ENCODE data around the gene SEMA5A.

The SEMA5A gene

GRCh38 chr5:9279774-9280173, 266.1 kb downstream of the SEMA5A start:
- no peak for DNase-seq (ENCODE audit: low read depth in 2 of 2)

GRCh38 chr5:9278921-9279603, 266.8 kb downstream of the SEMA5A start:
- DNase-seq (ENCODE audit: low read depth in 2 of 2): no peak

- DNase-seq (ENCODE audit: low read depth in 2 of 2): no peak
These were observed 276.9 kb downstream of the SEMA5A start for GRCh38 chr5:9269014-9269413.

- no peak for DNase-seq (ENCODE audit: low read depth in 2 of 2)
These were observed 277.6 kb downstream of the SEMA5A start for GRCh38 chr5:9268226-9268625.

GRCh38 chr5:9265441-9266287, 280.2 kb downstream of the SEMA5A start:
- no peak for DNase-seq (ENCODE audit: low read depth in 2 of 2)

- no peak for DNase-seq (ENCODE audit: low read depth in 2 of 2)
These were observed 281.6 kb downstream of the SEMA5A start for GRCh38 chr5:9264301-9264700.

GRCh38 chr5:9263656-9264055, 282.2 kb downstream of the SEMA5A start:
- no peak for DNase-seq (ENCODE audit: low read depth in 2 of 2)

- DNase-seq (ENCODE audit: low read depth in 2 of 2): no peak
These were observed 294.4 kb downstream of the SEMA5A start for GRCh38 chr5:9251379-9251980.

- DNase-seq (ENCODE audit: low read depth in 2 of 2): no peak
These were observed 296.6 kb downstream of the SEMA5A start for GRCh38 chr5:9249231-9249630.

GRCh38 chr5:9245071-9245470, 300.8 kb downstream of the SEMA5A start:
- no peak for DNase-seq (ENCODE audit: low read depth in 2 of 2)

GRCh38 chr5:9244417-9244816, 301.5 kb downstream of the SEMA5A start:
- no peak for DNase-seq (ENCODE audit: low read depth in 2 of 2)

GRCh38 chr5:9241479-9242305, 304.2 kb downstream of the SEMA5A start:
- DNase-seq (ENCODE audit: low read depth in 2 of 2): no peak

- no peak for DNase-seq (ENCODE audit: low read depth in 2 of 2)
These were observed 305.4 kb downstream of the SEMA5A start for GRCh38 chr5:9240431-9240830.

GRCh38 chr5:9239626-9240025, 306.2 kb downstream of the SEMA5A start:
- no peak for DNase-seq (ENCODE audit: low read depth in 2 of 2)

GRCh38 chr5:9239071-9239470, 306.8 kb downstream of the SEMA5A start:
- DNase-seq (ENCODE audit: low read depth in 2 of 2): no peak

GRCh38 chr5:9233712-9234111, 312.2 kb downstream of the SEMA5A start:
- DNase-seq (ENCODE audit: low read depth in 2 of 2): no peak

- no peak for DNase-seq (ENCODE audit: low read depth in 2 of 2)
These were observed 312.8 kb downstream of the SEMA5A start for GRCh38 chr5:9233035-9233434.

GRCh38 chr5:9231842-9232241, 314.0 kb downstream of the SEMA5A start:
- no peak for DNase-seq (ENCODE audit: low read depth in 2 of 2)

- no peak for DNase-seq (ENCODE audit: low read depth in 2 of 2)
These were observed 315.5 kb downstream of the SEMA5A start for GRCh38 chr5:9230355-9230754.

- DNase-seq (ENCODE audit: low read depth in 2 of 2): no peak
These were observed 319.8 kb downstream of the SEMA5A start for GRCh38 chr5:9226016-9226536.

- DNase-seq (ENCODE audit: low read depth in 2 of 2): no peak
These were observed 323.6 kb downstream of the SEMA5A start for GRCh38 chr5:9222054-9222976.
